Right ventricle myocardium superior (tissue), 1 donor: ENCODE measurements around the gene BRF1. TPM values are rescaled to one million over a fixed set of nuclear protein-coding genes. Genes with fewer than 3 reads are reported as not detected.
"Not testable (repeated sequence)": the region's sequence is repeated elsewhere in the genome, so short reads cannot be mapped to it uniquely, and the experiment has no call there.

Experiments
- ATAC-seq: fragments of 200-7000 bp; cut with Tn5 transposase; one replicate; pipeline ENCODE4 v1.9.1; 2020; ENCODE audit warnings: mild to moderate bottlenecking; ENCODE audit not compliant: poor library complexity
- DNase-seq: peaks from one replicate; pipeline ENCODE4 v3.0.0-alpha.2; 2020
- intact Hi-C: fragments of 100-400 bp; cut with DNase I; formaldehyde crosslinking; loops from one replicate; pipeline ENCODE4 v1.11.2; 2022
- total RNA-seq: library from RNA; stranded (reverse); fragmentation: NEBNext Ultra II Directional; extraction: Animal tissue kit (Norgen Biotek cat#: 25700); gene quantifications from one replicate; pipeline ENCODE4 v1.2.1, GENCODE V29; 2021
- donor health status: DM: no; HTN: yes; CAD: no; lungs with severe emphysema.

The BRF1 gene
- total RNA-seq, 1 donor from 2014 or later: 17.5 TPM

DNA sequence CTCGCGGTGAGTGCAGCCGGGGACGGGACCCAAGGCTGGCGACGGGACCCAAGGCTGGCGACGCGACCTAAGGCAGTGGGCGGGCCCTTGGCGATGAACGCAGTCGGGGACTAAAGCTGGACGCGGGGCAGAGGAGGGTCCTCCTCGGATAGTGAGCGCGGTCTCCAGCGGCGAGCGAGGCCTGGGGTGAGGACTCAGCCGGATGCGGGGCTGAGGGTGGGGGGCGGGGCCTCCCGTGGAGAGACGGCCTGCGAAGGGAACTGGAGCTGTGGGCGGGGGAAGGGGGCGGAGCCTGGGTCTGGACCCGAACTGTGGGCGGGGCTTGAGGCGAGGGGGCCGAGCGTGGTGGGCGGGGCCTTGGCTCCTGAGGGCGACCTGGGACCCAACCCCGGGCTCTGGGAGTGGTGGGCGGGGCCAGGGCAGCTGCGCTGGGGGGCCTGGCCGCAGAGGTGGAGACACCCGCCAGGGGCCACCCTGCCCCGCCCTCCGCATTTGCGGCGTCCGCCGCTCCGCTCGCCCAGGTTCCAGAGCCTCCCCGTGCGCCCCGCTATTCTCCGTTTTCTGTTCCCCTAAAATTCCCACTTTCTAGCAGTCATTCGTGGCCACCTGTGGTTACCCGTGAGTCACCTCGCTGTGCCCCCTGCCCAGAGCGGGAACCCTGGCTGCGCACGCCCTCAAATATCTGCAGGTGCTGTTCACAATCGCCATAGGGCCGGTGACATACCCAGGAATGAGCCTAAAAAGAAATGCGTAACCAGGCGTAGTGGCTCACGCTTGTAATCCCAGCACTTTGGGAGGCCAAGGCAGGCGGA lies 508 bp upstream of the BRF1 start:
- DNase-seq (peak; percentile 99), ATAC-seq (peak; percentile 96)
- intact Hi-C loops: no loop called here

- intact Hi-C loops: no loop called here
- DNase-seq (peak; percentile 70), ATAC-seq (peak; percentile 1)
Measured at GRCh38 chr14:105299654-105300541, 903 bp downstream of the BRF1 start.

- ATAC-seq, DNase-seq, intact Hi-C loops: not testable (repeated sequence)
Measured at GRCh38 chr14:105297311-105297710, 3.5 kb downstream of the BRF1 start.

DNA sequence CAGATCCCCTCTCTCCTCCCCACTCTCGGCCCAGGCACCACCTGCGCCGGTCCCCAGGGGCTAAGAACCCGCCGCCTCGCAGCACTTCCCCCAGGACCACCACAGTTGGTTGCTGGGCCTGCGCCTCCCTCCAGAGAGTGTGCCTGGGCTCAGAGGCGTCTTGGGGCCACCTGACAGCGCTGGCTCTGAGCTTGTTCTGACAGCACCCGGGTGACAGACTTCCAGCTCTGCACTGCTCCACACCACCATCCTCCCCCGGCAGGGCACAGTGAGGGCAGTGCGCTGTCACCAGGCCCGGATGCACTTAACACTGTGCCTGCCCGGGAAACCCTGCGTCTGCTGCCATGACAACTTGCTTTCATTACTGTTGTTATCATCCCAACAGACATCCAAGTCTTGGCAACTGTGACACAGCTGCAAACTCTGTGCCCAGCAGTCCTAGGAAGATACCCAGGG lies 6.6 kb downstream of the BRF1 start:
- ATAC-seq (peak; percentile 97), DNase-seq (peak; percentile 86)
- intact Hi-C loops: no loop called here

GRCh38 chr14:105292826-105293711 lies 7.7 kb downstream of the BRF1 start:
- intact Hi-C loops: no loop called here
- no peak for ATAC-seq
- DNase-seq: no peak

DNA sequence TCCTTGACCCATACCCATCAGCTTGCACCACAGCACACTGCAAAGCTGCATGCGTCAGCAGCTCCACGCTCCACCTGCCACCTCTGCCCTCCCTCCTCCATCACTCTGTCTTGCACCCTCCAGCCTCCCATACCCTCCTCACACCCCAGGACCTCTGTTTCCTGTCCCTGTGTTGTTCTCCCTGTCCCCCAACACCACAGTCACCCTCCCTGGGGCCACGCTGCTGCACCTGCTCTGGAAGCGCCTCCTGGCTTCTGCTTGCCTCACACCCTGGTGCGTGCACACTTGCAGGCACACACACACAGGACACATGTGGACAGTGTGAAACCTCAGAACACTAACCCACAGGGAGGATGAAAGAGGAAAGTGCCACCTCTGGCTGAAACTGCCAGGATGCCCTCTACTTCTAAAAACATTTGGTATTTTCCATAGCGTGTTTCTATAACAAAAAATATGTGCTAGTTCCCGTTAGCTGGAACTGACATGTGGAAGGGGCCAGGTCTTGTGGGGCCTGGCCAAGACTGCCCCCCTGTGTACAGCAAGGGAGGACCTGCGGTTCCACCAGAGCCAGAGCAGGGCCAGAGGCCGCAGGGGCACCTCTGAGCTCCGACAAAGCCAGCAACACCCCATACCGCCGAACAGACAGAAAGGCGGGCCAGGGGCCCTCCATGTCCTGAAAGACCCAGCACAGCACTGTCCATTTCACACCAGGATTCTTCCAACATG lies 10.0 kb downstream of the BRF1 start:
- intact Hi-C loops: no loop called here
- DNase-seq: no peak
- ATAC-seq: no peak

DNA sequence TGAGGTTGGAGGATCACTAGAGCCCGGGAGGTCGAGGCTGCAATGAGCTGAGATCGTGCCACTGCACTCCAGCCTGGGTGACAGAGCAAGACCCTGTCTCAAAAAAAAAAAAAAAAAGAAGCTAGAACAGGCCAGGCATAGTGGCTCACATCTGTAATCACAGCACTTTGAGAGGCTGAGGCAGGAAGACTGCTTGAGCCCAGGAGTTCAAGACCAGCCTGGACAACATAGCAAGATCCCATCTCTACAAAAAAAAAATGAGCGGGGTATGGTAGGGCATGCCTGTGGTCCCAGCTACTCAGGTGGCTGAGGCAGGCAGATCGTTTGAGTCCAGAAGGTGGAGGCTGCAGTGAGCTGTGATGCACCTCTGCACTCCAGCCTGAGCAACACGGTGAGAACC lies 11.9 kb downstream of the BRF1 start:
- intact Hi-C loops: loop anchor here (10.0 kb wide), 1 partner anchor 204 kb away; no protein-coding TSS in a partner anchor
- ATAC-seq, DNase-seq: not testable (repeated sequence)

DNA sequence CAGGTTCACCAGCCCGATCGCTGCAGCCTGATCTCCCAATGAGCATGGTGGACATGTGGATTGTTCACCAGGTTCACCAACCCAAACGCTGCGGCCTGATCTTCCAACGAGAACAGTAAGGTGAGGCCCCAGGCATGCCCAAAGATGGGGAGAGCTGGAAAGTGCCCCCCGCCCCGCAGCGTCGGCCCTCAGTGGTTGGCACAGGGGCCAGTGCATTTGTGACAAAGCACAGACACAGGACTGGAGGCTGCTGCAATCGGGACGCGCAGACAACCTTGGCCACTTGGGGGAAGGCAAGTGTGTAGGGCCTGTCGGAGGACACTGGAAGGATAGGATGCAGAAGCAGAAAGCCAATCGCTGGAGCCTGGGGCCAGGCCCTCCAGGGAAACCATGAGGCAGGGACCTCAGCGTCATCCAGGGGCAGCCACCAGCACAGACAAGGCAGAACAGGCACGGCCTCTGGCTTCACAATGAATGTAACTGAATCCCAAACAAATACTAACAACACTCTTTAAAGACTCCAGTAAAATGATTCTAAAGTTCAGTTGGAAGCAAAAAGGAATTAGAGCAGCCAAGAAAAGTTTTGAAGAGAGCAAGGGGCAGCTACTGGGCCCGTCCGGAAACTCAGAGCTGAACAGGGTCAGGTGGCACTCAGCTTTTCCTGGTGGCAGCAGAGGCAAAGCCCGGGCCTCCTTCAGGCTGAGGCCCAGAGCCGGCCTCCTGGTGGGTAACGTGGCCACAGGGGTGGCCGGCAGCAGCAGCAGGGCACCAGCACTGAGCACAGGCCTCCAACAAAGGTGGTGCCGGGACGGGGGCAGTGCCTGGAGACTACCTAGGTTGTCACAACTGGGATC lies 13.3 kb downstream of the BRF1 start:
- DNase-seq (no peak), ATAC-seq (no peak)
- intact Hi-C loops: loop anchor here (10.0 kb wide), 1 partner anchor 203 kb away; no protein-coding TSS in a partner anchor

- DNase-seq (no peak), ATAC-seq (no peak)
- intact Hi-C loops: loop anchor here (10.0 kb wide), 1 partner anchor 202 kb away; no protein-coding TSS in a partner anchor
Measured at GRCh38 chr14:105286759-105287144, 14.0 kb downstream of the BRF1 start.

- no peak for DNase-seq
- ATAC-seq: no peak
- intact Hi-C loops: loop anchor here (10.0 kb wide), 1 partner anchor 200 kb away; no protein-coding TSS in a partner anchor
Measured at GRCh38 chr14:105285174-105285573, 15.6 kb downstream of the BRF1 start.

GRCh38 chr14:105283899-105284298 lies 16.9 kb downstream of the BRF1 start:
- intact Hi-C loops: loop anchor here (5.0 to 10.0 kb wide), 2 partner anchors 82 to 199 kb away; no protein-coding TSS in a partner anchor
- no peak for ATAC-seq

GRCh38 chr14:105283028-105283427 lies 17.8 kb downstream of the BRF1 start:
- ATAC-seq (no peak), DNase-seq (no peak)
- intact Hi-C loops: loop anchor here (5.0 to 10.0 kb wide), 2 partner anchors 81 to 198 kb away; no protein-coding TSS in a partner anchor

More at GRCh38 chr14:105283899-105284298, 16.9 kb downstream of the BRF1 start:
- DNase-seq: no peak

DNA sequence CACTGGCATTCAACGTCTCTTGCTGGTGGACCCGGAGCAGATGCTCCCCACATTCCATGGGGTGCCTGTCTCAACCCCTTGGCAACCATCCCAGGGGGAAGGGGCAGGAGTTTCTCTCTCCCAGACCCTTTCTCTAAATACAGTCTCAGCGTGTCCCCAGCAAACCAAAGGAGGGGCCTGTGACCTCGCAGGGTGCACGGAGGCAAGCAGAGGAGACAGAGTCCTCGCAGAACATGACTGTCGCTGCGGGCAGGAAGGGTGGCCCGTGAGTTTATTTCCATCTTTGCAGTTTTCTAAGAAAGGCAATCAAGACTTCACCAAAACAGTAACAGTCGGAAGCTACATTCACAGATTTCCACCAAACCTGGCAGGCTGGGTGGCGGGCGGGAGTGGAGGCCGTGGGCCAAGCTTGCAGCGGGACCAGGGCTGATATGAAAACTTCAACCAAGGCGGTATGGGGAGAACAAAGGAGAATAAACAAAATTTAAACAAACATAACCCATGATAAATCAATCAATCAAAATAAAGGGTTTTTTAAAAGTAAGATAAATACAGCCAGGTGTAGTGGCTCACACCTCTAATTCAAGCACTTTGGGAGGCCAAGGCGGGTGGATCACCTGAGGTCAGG lies 18.6 kb downstream of the BRF1 start:
- ATAC-seq (no peak), DNase-seq (no peak)
- intact Hi-C loops: loop anchor here (5.0 to 10.0 kb wide), 2 partner anchors 80 to 197 kb away; no protein-coding TSS in a partner anchor

GRCh38 chr14:105281371-105282097 lies 19.3 kb downstream of the BRF1 start:
- ATAC-seq (peak; percentile 47), DNase-seq (no peak)
- intact Hi-C loops: loop anchor here (5.0 to 10.0 kb wide), 2 partner anchors 79 to 197 kb away; no protein-coding TSS in a partner anchor

DNA sequence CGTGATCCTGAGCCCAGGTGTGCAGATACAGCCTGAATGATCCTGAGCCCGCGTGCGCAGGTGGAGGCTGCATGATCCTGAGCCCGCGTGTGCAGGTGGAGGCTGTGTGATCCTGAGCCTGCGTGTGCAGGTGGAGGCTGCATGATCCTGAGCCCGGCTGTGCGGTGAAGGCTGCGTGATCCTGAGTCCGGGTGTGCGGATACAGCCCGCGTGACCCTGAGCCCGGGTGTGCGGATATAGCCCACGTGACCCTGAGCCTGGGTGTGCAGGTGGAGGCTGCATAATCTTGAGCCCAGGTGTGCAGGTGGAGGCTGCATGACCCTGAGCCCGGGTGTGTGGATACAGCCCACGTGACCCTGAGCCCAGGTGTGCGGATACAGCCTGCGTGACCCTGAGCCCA lies 20.3 kb downstream of the BRF1 start:
- intact Hi-C loops: loop anchor here (5.0 to 10.0 kb wide), 2 partner anchors 78 to 196 kb away; no protein-coding TSS in a partner anchor
- DNase-seq: no peak
- no peak for ATAC-seq
